ENCODE data around the gene ZNF609.

DNA sequence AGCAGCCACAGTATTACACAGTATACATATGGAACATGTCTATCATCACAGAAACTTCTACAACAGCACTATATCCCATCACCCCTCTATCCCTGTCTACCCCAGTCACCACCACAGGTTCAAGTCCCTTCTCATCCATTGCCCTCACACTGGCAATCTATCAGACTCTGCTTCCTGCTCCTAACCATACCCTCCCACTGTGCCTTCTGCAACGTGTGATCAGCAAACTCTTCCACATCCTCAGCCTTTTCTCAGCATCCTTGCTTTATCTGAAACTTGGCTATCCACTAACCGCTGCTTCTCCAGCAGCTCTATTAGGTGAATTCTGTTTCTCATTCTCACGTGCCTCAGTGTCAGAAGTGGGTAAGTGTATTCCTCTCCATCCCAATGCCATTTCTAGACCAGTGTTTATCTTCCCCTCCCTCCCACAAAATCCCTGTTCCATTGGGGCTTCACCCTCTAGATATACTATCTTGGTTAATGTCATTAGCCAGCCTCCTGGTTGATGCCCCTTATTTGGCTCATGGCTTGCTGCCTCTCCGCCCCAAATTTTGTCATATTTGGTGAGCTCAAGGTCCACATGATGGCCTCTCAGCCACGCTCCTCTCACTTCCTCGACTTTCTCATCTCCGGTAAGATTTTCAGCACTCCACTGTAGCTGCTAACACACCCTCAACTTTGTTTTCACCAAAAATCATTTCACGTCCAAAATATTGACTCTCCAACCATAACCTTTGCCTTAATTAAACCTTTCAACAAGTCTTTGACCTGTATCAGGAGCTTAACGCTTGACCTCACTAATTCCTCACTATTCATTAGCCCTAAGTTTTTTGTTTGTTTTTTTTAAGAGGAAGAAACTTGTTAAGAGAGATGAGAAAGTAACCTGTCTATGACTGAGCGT is 245.9 kb downstream of the ZNF609 start:
- no peak for TF ChIP-seq EZH2phosphoT487 (IDR thresholded peaks at IDR 0.05; ENCODE audit: borderline replicate concordance)
- no peak for TF ChIP-seq POLR2AphosphoS5 (IDR thresholded peaks at IDR 0.05; ENCODE audit: low read depth, low read length)
- no peak for TF ChIP-seq EZH2 (IDR thresholded peaks at IDR 0.05)
- TF ChIP-seq, protein P1, sequence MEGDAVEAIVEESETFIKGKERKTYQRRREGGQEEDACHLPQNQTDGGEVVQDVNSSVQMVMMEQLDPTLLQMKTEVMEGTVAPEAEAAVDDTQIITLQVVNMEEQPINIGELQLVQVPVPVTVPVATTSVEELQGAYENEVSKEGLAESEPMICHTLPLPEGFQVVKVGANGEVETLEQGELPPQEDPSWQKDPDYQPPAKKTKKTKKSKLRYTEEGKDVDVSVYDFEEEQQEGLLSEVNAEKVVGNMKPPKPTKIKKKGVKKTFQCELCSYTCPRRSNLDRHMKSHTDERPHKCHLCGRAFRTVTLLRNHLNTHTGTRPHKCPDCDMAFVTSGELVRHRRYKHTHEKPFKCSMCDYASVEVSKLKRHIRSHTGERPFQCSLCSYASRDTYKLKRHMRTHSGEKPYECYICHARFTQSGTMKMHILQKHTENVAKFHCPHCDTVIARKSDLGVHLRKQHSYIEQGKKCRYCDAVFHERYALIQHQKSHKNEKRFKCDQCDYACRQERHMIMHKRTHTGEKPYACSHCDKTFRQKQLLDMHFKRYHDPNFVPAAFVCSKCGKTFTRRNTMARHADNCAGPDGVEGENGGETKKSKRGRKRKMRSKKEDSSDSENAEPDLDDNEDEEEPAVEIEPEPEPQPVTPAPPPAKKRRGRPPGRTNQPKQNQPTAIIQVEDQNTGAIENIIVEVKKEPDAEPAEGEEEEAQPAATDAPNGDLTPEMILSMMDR (IDR thresholded peaks at IDR 0.05 in 2 of 3, conservative IDR thresholded peaks at IDR 0.05 in 1 of 3; ENCODE audit: borderline replicate concordance in 1 of 3, insufficient read depth in 1 of 3, low read depth in 2 of 3, low read length in 2 of 3), result no peak
- TF ChIP-seq POLR2A (IDR thresholded peaks at IDR 0.05; ENCODE audit: borderline replicate concordance, extremely low read depth, insufficient read depth, insufficient read length), result no peak
- no peak for TF ChIP-seq ZFX (IDR thresholded peaks at IDR 0.05)
- no peak for TF ChIP-seq CBX3 (IDR thresholded peaks at IDR 0.05; ENCODE audit: low read depth)
- TF ChIP-seq, protein P2, sequence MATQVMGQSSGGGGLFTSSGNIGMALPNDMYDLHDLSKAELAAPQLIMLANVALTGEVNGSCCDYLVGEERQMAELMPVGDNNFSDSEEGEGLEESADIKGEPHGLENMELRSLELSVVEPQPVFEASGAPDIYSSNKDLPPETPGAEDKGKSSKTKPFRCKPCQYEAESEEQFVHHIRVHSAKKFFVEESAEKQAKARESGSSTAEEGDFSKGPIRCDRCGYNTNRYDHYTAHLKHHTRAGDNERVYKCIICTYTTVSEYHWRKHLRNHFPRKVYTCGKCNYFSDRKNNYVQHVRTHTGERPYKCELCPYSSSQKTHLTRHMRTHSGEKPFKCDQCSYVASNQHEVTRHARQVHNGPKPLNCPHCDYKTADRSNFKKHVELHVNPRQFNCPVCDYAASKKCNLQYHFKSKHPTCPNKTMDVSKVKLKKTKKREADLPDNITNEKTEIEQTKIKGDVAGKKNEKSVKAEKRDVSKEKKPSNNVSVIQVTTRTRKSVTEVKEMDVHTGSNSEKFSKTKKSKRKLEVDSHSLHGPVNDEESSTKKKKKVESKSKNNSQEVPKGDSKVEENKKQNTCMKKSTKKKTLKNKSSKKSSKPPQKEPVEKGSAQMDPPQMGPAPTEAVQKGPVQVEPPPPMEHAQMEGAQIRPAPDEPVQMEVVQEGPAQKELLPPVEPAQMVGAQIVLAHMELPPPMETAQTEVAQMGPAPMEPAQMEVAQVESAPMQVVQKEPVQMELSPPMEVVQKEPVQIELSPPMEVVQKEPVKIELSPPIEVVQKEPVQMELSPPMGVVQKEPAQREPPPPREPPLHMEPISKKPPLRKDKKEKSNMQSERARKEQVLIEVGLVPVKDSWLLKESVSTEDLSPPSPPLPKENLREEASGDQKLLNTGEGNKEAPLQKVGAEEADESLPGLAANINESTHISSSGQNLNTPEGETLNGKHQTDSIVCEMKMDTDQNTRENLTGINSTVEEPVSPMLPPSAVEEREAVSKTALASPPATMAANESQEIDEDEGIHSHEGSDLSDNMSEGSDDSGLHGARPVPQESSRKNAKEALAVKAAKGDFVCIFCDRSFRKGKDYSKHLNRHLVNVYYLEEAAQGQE (IDR thresholded peaks at IDR 0.05; ENCODE audit: low read depth), result no peak
- no peak for TF ChIP-seq SP1 (IDR thresholded peaks at IDR 0.05; ENCODE audit: low read depth)
- TF ChIP-seq CEBPB (IDR thresholded peaks at IDR 0.05; ENCODE audit: low read depth), result no peak
- TF ChIP-seq, protein P3, sequence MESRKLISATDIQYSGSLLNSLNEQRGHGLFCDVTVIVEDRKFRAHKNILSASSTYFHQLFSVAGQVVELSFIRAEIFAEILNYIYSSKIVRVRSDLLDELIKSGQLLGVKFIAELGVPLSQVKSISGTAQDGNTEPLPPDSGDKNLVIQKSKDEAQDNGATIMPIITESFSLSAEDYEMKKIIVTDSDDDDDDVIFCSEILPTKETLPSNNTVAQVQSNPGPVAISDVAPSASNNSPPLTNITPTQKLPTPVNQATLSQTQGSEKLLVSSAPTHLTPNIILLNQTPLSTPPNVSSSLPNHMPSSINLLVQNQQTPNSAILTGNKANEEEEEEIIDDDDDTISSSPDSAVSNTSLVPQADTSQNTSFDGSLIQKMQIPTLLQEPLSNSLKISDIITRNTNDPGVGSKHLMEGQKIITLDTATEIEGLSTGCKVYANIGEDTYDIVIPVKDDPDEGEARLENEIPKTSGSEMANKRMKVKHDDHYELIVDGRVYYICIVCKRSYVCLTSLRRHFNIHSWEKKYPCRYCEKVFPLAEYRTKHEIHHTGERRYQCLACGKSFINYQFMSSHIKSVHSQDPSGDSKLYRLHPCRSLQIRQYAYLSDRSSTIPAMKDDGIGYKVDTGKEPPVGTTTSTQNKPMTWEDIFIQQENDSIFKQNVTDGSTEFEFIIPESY (IDR thresholded peaks at IDR 0.05; ENCODE audit: extremely low read depth, insufficient replicate concordance, low read length), result no peak
- no peak for TF ChIP-seq YY1 (IDR thresholded peaks at IDR 0.05; ENCODE audit: extremely low read depth, insufficient replicate concordance, low read depth, low read length)
